CD4-positive, alpha-beta T cell treated with Interleukin-6 for 4 hours (primary cell): ENCODE results near the gene ATRNL1.
"Not testable (repeated sequence)": the region's sequence is repeated elsewhere in the genome, so short reads cannot be mapped to it uniquely, and the experiment has no call there.

Experiments
- DNase-seq: peaks from one replicate; pipeline ENCODE4 v3.0.0-alpha.2; 2020; ENCODE audit warnings: mixed read lengths

ATRNL1 gene

GRCh38 chr10:115638246-115638645, 545.1 kb downstream of the ATRNL1 start:
- no peak for DNase-seq

GRCh38 chr10:115649217-115649616, 556.1 kb downstream of the ATRNL1 start:
- DNase-seq = no peak

GRCh38 chr10:115653473-115653872, 560.3 kb downstream of the ATRNL1 start:
- DNase-seq = no peak

GRCh38 chr10:115654961-115655360, 561.8 kb downstream of the ATRNL1 start:
- no peak for DNase-seq

GRCh38 chr10:115657161-115657860, 564.1 kb downstream of the ATRNL1 start:
- DNase-seq = no peak

- no peak for DNase-seq
Measured at GRCh38 chr10:115659616-115660015, 566.5 kb downstream of the ATRNL1 start.

- DNase-seq = no peak
Measured at GRCh38 chr10:115660391-115660790, 567.2 kb downstream of the ATRNL1 start.

GRCh38 chr10:115662422-115662821, 569.3 kb downstream of the ATRNL1 start:
- DNase-seq = no peak

- DNase-seq = no peak
Measured at GRCh38 chr10:115665549-115665948, 572.4 kb downstream of the ATRNL1 start.

- no peak for DNase-seq
Measured at GRCh38 chr10:115674496-115674895, 581.3 kb downstream of the ATRNL1 start.

- no peak for DNase-seq
Measured at GRCh38 chr10:115696747-115697146, 603.6 kb downstream of the ATRNL1 start.

GRCh38 chr10:115706026-115706425, 612.9 kb downstream of the ATRNL1 start:
- DNase-seq = no peak

- no peak for DNase-seq
Measured at GRCh38 chr10:115706488-115707076, 613.4 kb downstream of the ATRNL1 start.

GRCh38 chr10:115710136-115710535, 617.0 kb downstream of the ATRNL1 start:
- DNase-seq = no peak

- DNase-seq = no peak
Measured at GRCh38 chr10:115711306-115711705, 618.1 kb downstream of the ATRNL1 start.

- DNase-seq = no peak
Measured at GRCh38 chr10:115720121-115720520, 627.0 kb downstream of the ATRNL1 start.

- DNase-seq = no peak
Measured at GRCh38 chr10:115727129-115727528, 634.0 kb downstream of the ATRNL1 start.

- DNase-seq = no peak
Measured at GRCh38 chr10:115744089-115744488, 650.9 kb downstream of the ATRNL1 start.

- no peak for DNase-seq
Measured at GRCh38 chr10:115745943-115746342, 652.8 kb downstream of the ATRNL1 start.

- DNase-seq = no peak
Measured at GRCh38 chr10:115747811-115748210, 654.6 kb downstream of the ATRNL1 start.

GRCh38 chr10:115758488-115758887, 665.3 kb downstream of the ATRNL1 start:
- not testable (repeated sequence) for DNase-seq

GRCh38 chr10:115760131-115760530, 667.0 kb downstream of the ATRNL1 start:
- no peak for DNase-seq

GRCh38 chr10:115761166-115761565, 668.0 kb downstream of the ATRNL1 start:
- DNase-seq = no peak

GRCh38 chr10:115762029-115762428, 668.9 kb downstream of the ATRNL1 start:
- DNase-seq = no peak

- DNase-seq = no peak
Measured at GRCh38 chr10:115771755-115772154, 678.6 kb downstream of the ATRNL1 start.
